Psoas muscle (tissue), 8 donors: ENCODE results near the gene GLMP. TPM values are rescaled to one million over a fixed set of nuclear protein-coding genes. Genes with fewer than 3 reads are reported as not detected.

Source experiments
- ATAC-seq, 4 donors: fragments of 200-7000 bp; cut with Tn5 transposase; one replicate each; pipeline ENCODE4 v1.9.1; 2020; ENCODE audit warnings: moderate library complexity in 3 of 4, mild to moderate bottlenecking in 2 of 4
- DNase-seq, 2 donors: peaks; one replicate each; pipeline ENCODE4 v3.0.0-alpha.2; 2020
- H3K27ac ChIP-seq: fragments of 200-600 bp; one replicate; pipeline ENCODE4 v1.8.0; 2022
- H3K27me3 ChIP-seq, 3 donors: fragments of 200-600 bp in 1 of 3; one replicate each; pipeline versions ENCODE4 v1.6.1 to v1.8.0; 2013 to 2022; ENCODE audit warnings: low read length in 2 of 3, mild to moderate bottlenecking in 2 of 3, moderate library complexity in 1 of 3; ENCODE audit not compliant: insufficient read depth in 3 of 3
- H3K36me3 ChIP-seq, 2 donors: fragments of 200-600 bp in 1 of 2; one replicate each; pipeline versions ENCODE4 v1.6.1 to v1.8.0; 2013 to 2022; ENCODE audit warnings: low read depth in 1 of 2, mild to moderate bottlenecking in 1 of 2, moderate library complexity in 1 of 2; ENCODE audit not compliant: insufficient read depth in 1 of 2
- H3K4me1 ChIP-seq: fragments of 200-600 bp; one replicate; pipeline ENCODE4 v1.8.0; 2022
- H3K4me3 ChIP-seq: fragments of 200-600 bp; one replicate; pipeline ENCODE4 v1.8.0; 2022; ENCODE audit warnings: mild to moderate bottlenecking
- H3K9me3 ChIP-seq: fragments of 200-600 bp; one replicate; pipeline ENCODE4 v1.8.0; 2022
- CTCF ChIP-seq: fragments of 200-600 bp; IDR thresholded peaks from one replicate; pipeline ENCODE4 v1.8.0; 2022; ENCODE audit warnings: antibody characterized with exemption
- WGBS, 3 donors: extraction: QIAGEN DNeasy Blood & Tissue Kit; methylation state at CpG; one replicate each; pipeline versions ENCODE4 v1.1.6 to v1.1.7; 2013; 5-methylcytosine and 5-hydroxymethylcytosine counted together
- intact Hi-C, 2 donors: fragments of 100-400 bp; cut with DNase I; formaldehyde crosslinking; loops; one replicate each; pipeline versions ENCODE4 v1.11.0 to v1.14.2; 2022
- polyA plus RNA-seq, 3 donors: library from polyadenylated mRNA; stranded (reverse); fragments of 200-250 nt; gene quantifications; one replicate each; pipeline ENCODE4 v1.2.3, GENCODE V29; 2013
- total RNA-seq, 4 donors: library from RNA; stranded (reverse); fragmentation: NEBNext Ultra II Directional in 2 of 4; extraction: Animal tissue kit (Norgen Biotek cat#: 25700) in 2 of 4; gene quantifications; one replicate each; pipeline versions ENCODE4 v1.2.1 to v1.2.4, GENCODE V29; 2021 to 2023
- donor health status: healthy with polysubstance abuse.
- donor health status: DM: no; HTN: no; CAD: no; lungs with moderate emphysema.
- donor health status: Bipolar disorder and iron deficiency.
- donor health status: healthy.
- donor health status: DM: yes; HTN: yes; CAD: no.
- donor health status: DM: no; HTN: no; CAD: no.
- donor health status: DM: no; HTN: no; CAD: no.
- donor health status: DM: yes; HTN: yes; CAD: no.

The GLMP gene
- total and polyA plus RNA-seq, 7 donors = 5.1 to 9.6 (median 7.4) TPM

- peak; percentile 5 to 23 (median 15) for ATAC-seq
- H3K9me3 ChIP-seq = no peaks in the 10 kb centered on the region
- no peak overlapping the region for H3K27ac ChIP-seq
- peak overlapping the region; percentile 52 for H3K4me3 ChIP-seq
- H3K27me3 ChIP-seq = peaks cover 0 to 17% (median 10%) of the 10 kb centered on the region in 3 donors
- WGBS, 3 donors = 1 to 4% (median 3%) methylated on average over 55 to 69 of the region's 69 CpGs
- TF ChIP-seq CTCF = no peak
- H3K36me3 ChIP-seq = peaks cover 0 to 32% of the 10 kb centered on the region in 2 donors
- H3K4me1 ChIP-seq = peaks cover 9% of the 10 kb centered on the region
- peak in 1 of 2 donors; percentile 30 for DNase-seq
- intact Hi-C loops = no loop called here
Measured at GRCh38 chr1:156245451-156246232, 49.8 kb downstream of the GLMP start.

- ATAC-seq = no peak
- Histone ChIP-seq H3K27ac (no peak overlapping the region), H3K4me3 (no peak overlapping the region), H3K27me3 (peaks cover 0 to 17% (median 10%) of the 10 kb centered on the region in 3 donors), H3K9me3 (no peaks in the 10 kb centered on the region), H3K4me1 (peaks cover 9% of the 10 kb centered on the region), H3K36me3 (peaks cover 0 to 32% of the 10 kb centered on the region in 2 donors)
- TF ChIP-seq CTCF = no peak
- DNase-seq = no peak
- intact Hi-C loops = no loop called here
- WGBS, 3 donors = 80 to 83% (median 82%) methylated on average over 17 of the region's 17 CpGs
Measured at GRCh38 chr1:156244712-156245111, 50.8 kb downstream of the GLMP start.

- Histone ChIP-seq H3K4me1 (peaks cover 9% of the 10 kb centered on the region), H3K9me3 (no peaks in the 10 kb centered on the region), H3K4me3 (no peak overlapping the region), H3K27ac (no peak overlapping the region), H3K27me3 (peaks cover 0 to 17% (median 10%) of the 10 kb centered on the region in 3 donors), H3K36me3 (peaks cover 0 to 32% of the 10 kb centered on the region in 2 donors)
- ATAC-seq = no peak
- DNase-seq = no peak
- no peak for TF ChIP-seq CTCF
- intact Hi-C loops = no loop called here
- 66 to 83% (median 80%) methylated on average over 2 of the region's 2 CpGs for WGBS, 3 donors
Measured at GRCh38 chr1:156244126-156244525, 51.4 kb downstream of the GLMP start.

GRCh38 chr1:156242738-156243137 lies 52.7 kb downstream of the GLMP start:
- Histone ChIP-seq H3K4me1 (peaks cover 9% of the 10 kb centered on the region), H3K27ac (no peak overlapping the region), H3K36me3 (peaks cover 6 to 42% of the 10 kb centered on the region in 2 donors), H3K4me3 (no peak overlapping the region), H3K27me3 (peaks cover 0 to 17% (median 10%) of the 10 kb centered on the region in 3 donors), H3K9me3 (no peaks in the 10 kb centered on the region)
- intact Hi-C loops = no loop called here
- WGBS, 3 donors = 64 to 74% (median 71%) methylated on average over 10 of the region's 10 CpGs
- TF ChIP-seq CTCF = no peak
- ATAC-seq (no peak), DNase-seq (no peak)

Other genes with a start within 250 kb of the GLMP start
- gene UBQLN4, start 241.9 kb downstream of the GLMP start, total RNA-seq = 10 to 100 TPM; 46.6 to 64.9 (median 53.1) TPM
- gene UBQLN4, start 241.9 kb downstream of the GLMP start, polyA plus RNA-seq = 10 to 100 TPM; 36.8 to 73.9 (median 55.5) TPM
- gene LAMTOR2, start 240.9 kb downstream of the GLMP start, total RNA-seq = 10 to 100 TPM; 46.1 to 63.9 (median 51.2) TPM
- 100 to 1,000 TPM in 1 of 3 donors, 10 to 100 TPM in 2; 89.0 to 101 (median 95.7) TPM for gene LAMTOR2, start 240.9 kb downstream of the GLMP start, polyA plus RNA-seq
- gene RAB25, start 234.5 kb downstream of the GLMP start, total RNA-seq = not detected
- under 1 TPM; 0.07 to 0.34 (median 0.13) TPM for gene RAB25, start 234.5 kb downstream of the GLMP start, polyA plus RNA-seq
- under 1 TPM; 0.06 to 0.28 (median 0.11) TPM for gene MEX3A, start 213.2 kb downstream of the GLMP start, total RNA-seq
- under 1 TPM; 0.07 to 0.42 (median 0.22) TPM for gene MEX3A, start 213.2 kb downstream of the GLMP start, polyA plus RNA-seq
- 100 to 1,000 TPM; 161 to 392 (median 291) TPM for gene LMNA, start 181.0 kb downstream of the GLMP start, total RNA-seq
- gene LMNA, start 181.0 kb downstream of the GLMP start, polyA plus RNA-seq = 100 to 1,000 TPM; 114 to 237 (median 138) TPM
- gene SEMA4A, start 142.1 kb downstream of the GLMP start, total RNA-seq = 1 to 10 TPM; 1.2 to 3.4 (median 2.4) TPM
- 1 to 10 TPM in 1 of 3 donors, under 1 TPM in 2; 0.77 to 1.8 (median 0.82) TPM for gene SEMA4A, start 142.1 kb downstream of the GLMP start, polyA plus RNA-seq
- gene SLC25A44, start 101.6 kb downstream of the GLMP start, total RNA-seq = 10 to 100 TPM; 11.2 to 29.8 (median 20.1) TPM
- 10 to 100 TPM; 13.6 to 40.3 (median 21.1) TPM for gene SLC25A44, start 101.6 kb downstream of the GLMP start, polyA plus RNA-seq
- 10 to 100 TPM; 47.9 to 72.1 (median 65.6) TPM for gene PMF1, start 82.7 kb downstream of the GLMP start, total RNA-seq
- 10 to 100 TPM; 52.7 to 93.4 (median 91.0) TPM for gene PMF1, start 82.7 kb downstream of the GLMP start, polyA plus RNA-seq
- under 1 TPM in 2 of 4 donors, not detected in 2; 0.34 to 0.44 TPM for gene BGLAP, start 53.5 kb downstream of the GLMP start, total RNA-seq
- gene BGLAP, start 53.5 kb downstream of the GLMP start, polyA plus RNA-seq = under 1 TPM in 1 of 3 donors, not detected in 2; 0.33 TPM
- gene PAQR6, start 47.6 kb downstream of the GLMP start, total RNA-seq = 1 to 10 TPM in 1 of 4 donors, under 1 TPM in 3; 0.32 to 1.2 (median 0.80) TPM
- gene PAQR6, start 47.6 kb downstream of the GLMP start, polyA plus RNA-seq = under 1 TPM; 0.30 to 0.85 (median 0.39) TPM
- gene SMG5, start 12.9 kb downstream of the GLMP start, total RNA-seq = 10 to 100 TPM; 46.8 to 90.7 (median 80.8) TPM
- gene SMG5, start 12.9 kb downstream of the GLMP start, polyA plus RNA-seq = 10 to 100 TPM; 54.0 to 74.5 (median 72.4) TPM
- gene TMEM79, start 11.4 kb downstream of the GLMP start, total RNA-seq = 1 to 10 TPM in 1 of 4 donors, under 1 TPM in 3; 0.69 to 1.6 (median 0.87) TPM
- 1 to 10 TPM in 2 of 3 donors, under 1 TPM in 1; 0.89 to 3.6 (median 1.5) TPM for gene TMEM79, start 11.4 kb downstream of the GLMP start, polyA plus RNA-seq
- not detected for gene VHLL, start 3.6 kb upstream of the GLMP start, total RNA-seq
- gene VHLL, start 3.6 kb upstream of the GLMP start, polyA plus RNA-seq = not detected
- 100 to 1,000 TPM; 164 to 190 (median 178) TPM for gene CCT3, start 42.6 kb upstream of the GLMP start, total RNA-seq
- 100 to 1,000 TPM; 144 to 258 (median 207) TPM for gene CCT3, start 42.6 kb upstream of the GLMP start, polyA plus RNA-seq
- 1 to 10 TPM in 1 of 4 donors, under 1 TPM in 3; 0.50 to 1.7 (median 0.85) TPM for gene TSACC, start 42.8 kb upstream of the GLMP start, total RNA-seq
- under 1 TPM; 0.30 to 0.94 (median 0.56) TPM for gene TSACC, start 42.8 kb upstream of the GLMP start, polyA plus RNA-seq
- gene RHBG, start 73.5 kb upstream of the GLMP start, total RNA-seq = not detected
- not detected for gene RHBG, start 73.5 kb upstream of the GLMP start, polyA plus RNA-seq
- 100 to 1,000 TPM; 126 to 258 (median 188) TPM for gene MEF2D, start 205.1 kb upstream of the GLMP start, total RNA-seq
- 10 to 100 TPM; 43.1 to 65.3 (median 58.4) TPM for gene MEF2D, start 205.1 kb upstream of the GLMP start, polyA plus RNA-seq